ENCODE data around the gene IL1RAPL2. TPM values are rescaled to one million over a fixed set of nuclear protein-coding genes. Genes with fewer than 3 reads are reported as not detected.
"Not testable (repeated sequence)": the region's sequence is repeated elsewhere in the genome, so short reads cannot be mapped to it uniquely, and the experiment has no call there.

Gene IL1RAPL2
- total RNA-seq, 1 donor from 2014 or later: not detected

GRCh38 chrX:105609530-105609929 is 1043.5 kb downstream of the IL1RAPL2 start:
- no peak for DNase-seq (ENCODE audit: low read depth)

- no peak for DNase-seq (ENCODE audit: low read depth)
Observed at GRCh38 chrX:105610411-105610810, 1044.4 kb downstream of the IL1RAPL2 start.

GRCh38 chrX:105618393-105619101 is 1052.5 kb downstream of the IL1RAPL2 start:
- peak; percentile 22 for DNase-seq (ENCODE audit: low read depth)

- no peak for DNase-seq (ENCODE audit: low read depth)
Observed at GRCh38 chrX:105634180-105634579, 1068.2 kb downstream of the IL1RAPL2 start.

GRCh38 chrX:105635794-105636193 is 1069.8 kb downstream of the IL1RAPL2 start:
- no peak for DNase-seq (ENCODE audit: low read depth)

GRCh38 chrX:105636667-105637066 is 1070.7 kb downstream of the IL1RAPL2 start:
- no peak for DNase-seq (ENCODE audit: low read depth)

GRCh38 chrX:105645667-105646357 is 1079.8 kb downstream of the IL1RAPL2 start:
- DNase-seq (ENCODE audit: low read depth): peak; percentile 2

- DNase-seq (ENCODE audit: low read depth): no peak
Observed at GRCh38 chrX:105646592-105647372, 1080.8 kb downstream of the IL1RAPL2 start.

GRCh38 chrX:105647749-105648148 is 1081.8 kb downstream of the IL1RAPL2 start:
- DNase-seq (ENCODE audit: low read depth): no peak

GRCh38 chrX:105648732-105649131 is 1082.7 kb downstream of the IL1RAPL2 start:
- no peak for DNase-seq (ENCODE audit: low read depth)

GRCh38 chrX:105650577-105650976 is 1084.6 kb downstream of the IL1RAPL2 start:
- no peak for DNase-seq (ENCODE audit: low read depth)

GRCh38 chrX:105650986-105651385 is 1085.0 kb downstream of the IL1RAPL2 start:
- DNase-seq (ENCODE audit: low read depth): no peak

- peak; percentile 28 for DNase-seq (ENCODE audit: low read depth)
Observed at GRCh38 chrX:105653891-105654290, 1087.9 kb downstream of the IL1RAPL2 start.

GRCh38 chrX:105658136-105658535 is 1092.1 kb downstream of the IL1RAPL2 start:
- DNase-seq (ENCODE audit: low read depth): peak; percentile 58

- no peak for DNase-seq (ENCODE audit: low read depth)
Observed at GRCh38 chrX:105662248-105662647, 1096.2 kb downstream of the IL1RAPL2 start.

- no peak for DNase-seq (ENCODE audit: low read depth)
Observed at GRCh38 chrX:105664243-105664642, 1098.2 kb downstream of the IL1RAPL2 start.

- not testable (repeated sequence) for DNase-seq (ENCODE audit: low read depth)
Observed at GRCh38 chrX:105684288-105684687, 1118.3 kb downstream of the IL1RAPL2 start.

- DNase-seq (ENCODE audit: low read depth): no peak
Observed at GRCh38 chrX:105694839-105695238, 1128.8 kb downstream of the IL1RAPL2 start.

- DNase-seq (ENCODE audit: low read depth): peak; percentile 44
Observed at GRCh38 chrX:105695451-105695850, 1129.5 kb downstream of the IL1RAPL2 start.

GRCh38 chrX:105696870-105697269 is 1130.9 kb downstream of the IL1RAPL2 start:
- no peak for DNase-seq (ENCODE audit: low read depth)

GRCh38 chrX:105697984-105698781 is 1132.2 kb downstream of the IL1RAPL2 start:
- DNase-seq (ENCODE audit: low read depth): peak; percentile 3

GRCh38 chrX:105700331-105700730 is 1134.3 kb downstream of the IL1RAPL2 start:
- no peak for DNase-seq (ENCODE audit: low read depth)

Data from renal cortical epithelial cell (primary cell).